A673 (cell line): ENCODE measurements around the gene MAP3K1. TPM values are rescaled to one million over a fixed set of nuclear protein-coding genes. Genes with fewer than 3 reads are reported as not detected.

Experiments used
- BruUV-seq: library from RNA; stranded (reverse); fragments of 400-500 nt; replicated peaks from 2 replicates; lab custom pipeline; 2021; lab: Mats Ljungman, UMichigan
- CTCF ChIA-PET: fragments of 300-600 bp; sonication (Branson Sonifier 250); formaldehyde crosslinking; loops from one replicate; lab custom pipeline; 2022; ENCODE audit warnings: antibody characterized with exemption; lab: Charles Lee
- POLR2A ChIA-PET: fragments of 300-600 bp; sonication (Branson Sonifier 250); formaldehyde crosslinking; loops from one replicate; lab custom pipeline; 2022; ENCODE audit warnings: antibody characterized with exemption; ENCODE audit not compliant: low non-redundant PET; lab: Charles Lee
- DNase-seq: peaks from one replicate; pipeline ENCODE4 v3.0.0-alpha.2; 2015; ENCODE audit warnings: low spot score
- H3K27ac ChIP-seq: fragments of 200-600 bp; sonication (generic); 2 replicates; pipeline ENCODE4 v1.5.1; 2016; ENCODE audit warnings: mixed run types, low read depth, mild to moderate bottlenecking, mixed read lengths, antibody characterized with exemption, low read length; ENCODE audit not compliant: poor library complexity, severe bottlenecking
- H3K27me3 ChIP-seq: fragments of 200-600 bp; sonication (generic); replicated peaks from 2 replicates; pipeline ENCODE4 v1.6.1; 2017; ENCODE audit warnings: mixed run types, low read depth, mild to moderate bottlenecking, mixed read lengths, antibody characterized with exemption, low read length; ENCODE audit not compliant: insufficient read depth, poor library complexity
- H3K36me3 ChIP-seq: fragments of 200-600 bp; sonication (generic); 2 replicates; pipeline ENCODE4 v1.6.1; 2016; ENCODE audit warnings: mixed run types, mild to moderate bottlenecking, mixed read lengths, antibody characterized with exemption, low read length; ENCODE audit not compliant: insufficient read depth, poor library complexity, severe bottlenecking
- H3K4me1 ChIP-seq: fragments of 200-600 bp; sonication (generic); 2 replicates; pipeline ENCODE4 v1.6.1; 2017; ENCODE audit warnings: mixed run types, mild to moderate bottlenecking, mixed read lengths, antibody characterized with exemption, low read length; ENCODE audit not compliant: insufficient read depth, poor library complexity, severe bottlenecking
- H3K4me3 ChIP-seq: fragments of 200-600 bp; sonication (generic); 2 replicates; pipeline ENCODE4 v1.5.1; 2016; ENCODE audit warnings: low read depth, mixed run types, mild to moderate bottlenecking, mixed read lengths, low read length; ENCODE audit not compliant: poor library complexity, severe bottlenecking
- H3K9me3 ChIP-seq: fragments of 200-600 bp; sonication (generic); 2 replicates; pipeline ENCODE4 v1.6.1; 2016; ENCODE audit warnings: mixed run types, low read depth, mild to moderate bottlenecking, mixed read lengths, antibody characterized with exemption, low read length; ENCODE audit not compliant: poor library complexity, severe bottlenecking
- EZH2 ChIP-seq: fragments of 200-600 bp; sonication (generic); IDR thresholded peaks from 2 replicates; pipeline ENCODE4 v1.6.1; 2017; ENCODE audit warnings: borderline replicate concordance, low read depth, mild to moderate bottlenecking, mixed read lengths, antibody characterized with exemption, low read length; ENCODE audit not compliant: poor library complexity, severe bottlenecking
- intact Hi-C: fragments of 100-400 bp; cut with micrococcal nuclease; formaldehyde crosslinking; loops from one replicate; pipeline ENCODE4 v1.10.0; 2022; ENCODE audit not compliant: unreplicated experiment
- total RNA-seq: library from RNA; stranded (reverse); gene quantifications from 2 replicates; pipeline ENCODE4 v1.2.3, GENCODE V29; 2021
- TF ChIP-seq, protein P1 (sequence below): fragments of 300-800, 200-600 bp; sonication (generic); conservative IDR thresholded peaks from 2 replicates; pipeline ENCODE4 v1.5.1; 2017; ENCODE audit warnings: low read depth, mild to moderate bottlenecking, antibody characterized with exemption, low read length, moderate library complexity, mixed read lengths

The MAP3K1 gene
- total RNA-seq, 1 experiment from 2014 or later, result 7.2 TPM

GRCh38 chr5:56798521-56798920, 16.8 kb upstream of the MAP3K1 start:
- intact Hi-C loops, result no loop called here

DNA sequence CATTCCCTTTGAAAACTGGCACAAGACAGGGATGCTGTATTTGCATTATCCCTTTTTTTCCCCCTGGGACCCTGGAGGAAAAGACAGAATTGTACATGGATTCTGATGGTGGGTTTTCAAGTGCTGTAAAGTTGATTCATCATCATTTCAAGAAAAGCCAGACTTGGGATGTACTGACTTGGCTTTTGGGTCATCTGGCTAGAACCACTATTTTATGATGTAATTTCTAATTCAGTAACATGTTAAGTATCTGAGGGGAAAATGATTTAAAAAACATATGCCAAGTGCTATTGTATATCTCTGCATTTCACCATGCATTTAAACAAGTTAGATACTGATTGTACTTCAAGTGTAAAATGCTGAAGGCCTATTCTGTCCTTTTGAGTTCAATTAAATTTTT, 15.2 kb upstream of the MAP3K1 start:
- no TSS peak for BruUV-seq
- H3K4me1 ChIP-seq, result no peaks in the 10 kb centered on the region
- no peaks in the 10 kb centered on the region for H3K27me3 ChIP-seq
- no peaks in the 10 kb centered on the region for H3K9me3 ChIP-seq
- intact Hi-C loops, result no loop called here
- no peak overlapping the region for H3K27ac ChIP-seq
- H3K4me3 ChIP-seq, result no peak overlapping the region
- DNase-seq, result no peak
- ChIA-PET POLR2A (no interaction called here), CTCF (no interaction called here)
- H3K36me3 ChIP-seq, result no peaks in the 10 kb centered on the region
- TF ChIP-seq, protein P1, sequence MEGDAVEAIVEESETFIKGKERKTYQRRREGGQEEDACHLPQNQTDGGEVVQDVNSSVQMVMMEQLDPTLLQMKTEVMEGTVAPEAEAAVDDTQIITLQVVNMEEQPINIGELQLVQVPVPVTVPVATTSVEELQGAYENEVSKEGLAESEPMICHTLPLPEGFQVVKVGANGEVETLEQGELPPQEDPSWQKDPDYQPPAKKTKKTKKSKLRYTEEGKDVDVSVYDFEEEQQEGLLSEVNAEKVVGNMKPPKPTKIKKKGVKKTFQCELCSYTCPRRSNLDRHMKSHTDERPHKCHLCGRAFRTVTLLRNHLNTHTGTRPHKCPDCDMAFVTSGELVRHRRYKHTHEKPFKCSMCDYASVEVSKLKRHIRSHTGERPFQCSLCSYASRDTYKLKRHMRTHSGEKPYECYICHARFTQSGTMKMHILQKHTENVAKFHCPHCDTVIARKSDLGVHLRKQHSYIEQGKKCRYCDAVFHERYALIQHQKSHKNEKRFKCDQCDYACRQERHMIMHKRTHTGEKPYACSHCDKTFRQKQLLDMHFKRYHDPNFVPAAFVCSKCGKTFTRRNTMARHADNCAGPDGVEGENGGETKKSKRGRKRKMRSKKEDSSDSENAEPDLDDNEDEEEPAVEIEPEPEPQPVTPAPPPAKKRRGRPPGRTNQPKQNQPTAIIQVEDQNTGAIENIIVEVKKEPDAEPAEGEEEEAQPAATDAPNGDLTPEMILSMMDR, result no peak
- TF ChIP-seq EZH2, result no peak

More at GRCh38 chr5:56798521-56798920, 16.8 kb upstream of the MAP3K1 start:
- no peaks in the 10 kb centered on the region for H3K27me3 ChIP-seq
- no peak overlapping the region for H3K27ac ChIP-seq
- no peak overlapping the region for H3K4me3 ChIP-seq
- no peaks in the 10 kb centered on the region for H3K36me3 ChIP-seq
- ChIA-PET CTCF (no interaction called here), POLR2A (no interaction called here)
- no peak for TF ChIP-seq EZH2
- TF ChIP-seq, protein P1, result no peak
- no TSS peak for BruUV-seq
- H3K9me3 ChIP-seq, result no peaks in the 10 kb centered on the region
- no peaks in the 10 kb centered on the region for H3K4me1 ChIP-seq
- DNase-seq, result no peak

GRCh38 chr5:56801256-56801655, 14.1 kb upstream of the MAP3K1 start:
- no peak for DNase-seq
- intact Hi-C loops, result no loop called here
- ChIA-PET POLR2A (no interaction called here), CTCF (no interaction called here)
- Histone ChIP-seq H3K36me3 (no peaks in the 10 kb centered on the region), H3K27me3 (no peaks in the 10 kb centered on the region), H3K27ac (no peak overlapping the region), H3K4me1 (no peaks in the 10 kb centered on the region), H3K4me3 (no peak overlapping the region), H3K9me3 (no peaks in the 10 kb centered on the region)
- TF ChIP-seq EZH2, result no peak
- TF ChIP-seq, protein P1, result no peak
- no TSS peak for BruUV-seq
